Activated naive CD8-positive, alpha-beta T cell treated with anti-CD3 and anti-CD28 coated beads, Interleukin-2, amount 10 ng/mL, durations not matched to agents 7 days and 5 days (primary cell): ENCODE measurements around the gene MYBL2. TPM values are rescaled to one million over a fixed set of nuclear protein-coding genes. Genes with fewer than 3 reads are reported as not detected.

ENCODE experiments used
- ATAC-seq: fragments of 150-1000 bp; cut with Tn5 transposase; one replicate; pipeline ENCODE4 v1.10.0; 2021; ENCODE audit warnings: low read depth, moderate library complexity
- POLR2A ChIA-PET: fragments of 350-600 bp; sonication (Branson Sonifier 250); formaldehyde crosslinking; loops from one replicate; lab custom pipeline; 2021; ENCODE audit warnings: antibody characterized with exemption; lab: Charles Lee
- DNase-seq: peaks from one replicate; pipeline ENCODE4 v3.0.0; 2021
- H3K27ac Mint-ChIP-seq: one replicate; pipeline ENCODE4 v1.8.0; 2022; ENCODE audit warnings: mild to moderate bottlenecking, mixed read lengths
- H3K27me3 Mint-ChIP-seq: one replicate; pipeline ENCODE4 v1.8.0; 2022; ENCODE audit warnings: mild to moderate bottlenecking, moderate library complexity, mixed read lengths
- H3K36me3 Mint-ChIP-seq: one replicate; pipeline ENCODE4 v1.8.0; 2021; ENCODE audit warnings: mild to moderate bottlenecking, mixed read lengths
- H3K4me1 Mint-ChIP-seq: one replicate; pipeline ENCODE4 v1.8.0; 2021; ENCODE audit warnings: mixed read lengths
- H3K4me3 Mint-ChIP-seq: one replicate; pipeline ENCODE4 v1.8.0; 2022; ENCODE audit warnings: mild to moderate bottlenecking, moderate library complexity, mixed read lengths
- H3K9me3 Mint-ChIP-seq: one replicate; pipeline ENCODE4 v1.8.0; 2021; ENCODE audit warnings: mixed read lengths
- total RNA-seq, 2 experiments: library from RNA; stranded (reverse); gene quantifications; one replicate each; pipeline ENCODE4 v1.2.3, GENCODE V29; 2021

Gene MYBL2
- total RNA-seq, 2 experiments from 2014 or later, result 72.6 to 81.1 TPM

GRCh38 chr20:43665466-43666176 is 1.3 kb upstream of the MYBL2 start:
- peak overlapping the region; percentile 24 for H3K27ac Mint-ChIP-seq

DNA sequence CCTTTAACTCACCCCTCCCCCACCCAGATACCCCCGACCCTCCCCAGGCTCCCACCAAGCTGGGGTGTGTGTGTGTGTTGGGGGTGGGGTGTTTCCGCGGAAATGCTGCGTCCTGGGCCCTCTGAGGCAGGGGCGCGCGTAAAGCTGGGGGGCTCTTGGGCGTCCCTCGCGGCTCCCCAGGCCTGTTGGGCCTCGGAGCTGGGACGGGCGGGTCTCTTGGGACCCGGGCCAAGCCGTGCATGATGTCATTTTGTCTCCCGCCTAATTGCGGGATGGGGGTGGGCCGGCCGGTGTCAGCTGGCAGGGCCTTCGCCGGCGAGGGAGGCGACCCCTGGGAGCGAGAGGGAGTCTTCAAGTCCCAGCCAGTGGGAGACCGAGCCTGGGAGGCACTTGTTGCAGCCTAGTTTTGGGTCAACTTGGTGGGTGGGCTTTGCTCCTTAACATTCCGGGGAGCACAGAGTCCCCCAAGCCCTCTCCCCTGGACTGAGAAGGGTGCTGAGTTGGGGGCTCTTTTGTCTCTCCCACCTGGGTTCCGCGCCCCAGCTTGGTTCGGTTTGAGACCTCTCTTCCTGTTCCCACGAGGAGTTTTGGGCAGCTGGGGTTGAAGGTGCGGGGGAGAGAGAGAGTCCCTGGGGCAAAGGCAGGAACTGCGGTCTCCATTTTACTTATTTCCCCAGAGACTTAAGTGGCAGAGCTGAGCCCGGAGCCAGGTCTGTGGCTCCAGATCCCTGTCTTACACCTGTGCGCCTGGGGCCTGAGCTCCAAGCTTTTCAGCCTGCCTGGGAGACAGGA is 623 bp downstream of the MYBL2 start:
- Mint-ChIP-seq H3K27ac (peak overlapping the region; percentile 75), H3K36me3 (peaks cover 5% of the 10 kb centered on the region), H3K4me1 (peaks cover 12% of the 10 kb centered on the region), H3K27me3 (peaks cover 3% of the 10 kb centered on the region), H3K9me3 (no peaks in the 10 kb centered on the region), H3K4me3 (peak overlapping the region; percentile 86)
- peak; percentile 18 for ATAC-seq
- DNase-seq, result peak; percentile 46
- POLR2A ChIA-PET, result interaction anchor here (0.6 to 1.9 kb wide), 6 partner anchors 20 to 555 kb away, joined by 3 to 10 read pairs (median 4); partner anchors contain the start of genes IFT52 and SRSF6

More at GRCh38 chr20:43665466-43666176, 1.3 kb upstream of the MYBL2 start:
- no peaks in the 10 kb centered on the region for H3K36me3 Mint-ChIP-seq
- ATAC-seq, result no peak
- POLR2A ChIA-PET, result interaction anchor here (0.7 to 0.9 kb wide), 3 partner anchors 10 to 21 kb away, joined by 3 read pairs; no protein-coding TSS in a partner anchor
- peak overlapping the region; percentile 49 for H3K4me3 Mint-ChIP-seq
- peaks cover 12% of the 10 kb centered on the region for H3K4me1 Mint-ChIP-seq
- peaks cover 3% of the 10 kb centered on the region for H3K27me3 Mint-ChIP-seq
- H3K9me3 Mint-ChIP-seq, result no peaks in the 10 kb centered on the region
- no peak for DNase-seq

DNA sequence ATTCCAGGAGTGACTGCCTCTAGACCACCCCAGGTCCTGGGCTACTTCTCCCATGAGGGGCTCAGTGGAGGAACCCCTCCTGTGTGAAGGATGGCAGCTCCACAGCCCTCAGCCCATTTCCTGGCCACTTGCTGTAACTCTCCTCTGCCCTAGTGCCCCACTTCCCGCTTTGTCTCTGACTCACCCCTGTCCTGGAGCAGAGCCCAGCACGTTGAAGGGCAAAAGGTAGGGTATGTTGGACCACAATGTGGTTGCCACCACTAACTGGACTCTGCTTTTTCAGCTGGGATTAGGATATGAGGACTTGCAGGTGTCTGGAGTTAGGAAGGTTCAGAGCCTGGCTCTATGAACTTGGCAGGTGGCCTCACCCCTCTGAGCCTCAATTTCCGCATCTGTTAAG is 2.4 kb downstream of the MYBL2 start:
- DNase-seq (no peak), ATAC-seq (no peak)
- Mint-ChIP-seq H3K9me3 (peaks cover 2% of the 10 kb centered on the region), H3K27me3 (peaks cover 3% of the 10 kb centered on the region), H3K4me1 (peaks cover 14% of the 10 kb centered on the region), H3K27ac (no peak overlapping the region), H3K4me3 (peak overlapping the region; percentile 6), H3K36me3 (peaks cover 13% of the 10 kb centered on the region)
- POLR2A ChIA-PET, result no interaction called here

- POLR2A ChIA-PET, result interaction anchor here (0.6 kb wide), 1 partner anchor 9 kb away, joined by 4 read pairs; no protein-coding TSS in a partner anchor
- H3K27ac Mint-ChIP-seq, result no peak overlapping the region
- ATAC-seq (no peak), DNase-seq (no peak)
- H3K9me3 Mint-ChIP-seq, result peaks cover 2% of the 10 kb centered on the region
- H3K4me1 Mint-ChIP-seq, result peaks cover 14% of the 10 kb centered on the region
- no peak overlapping the region for H3K4me3 Mint-ChIP-seq
- H3K27me3 Mint-ChIP-seq, result no peaks in the 10 kb centered on the region
- peaks cover 16% of the 10 kb centered on the region for H3K36me3 Mint-ChIP-seq
Measured at GRCh38 chr20:43670423-43670822, 3.5 kb downstream of the MYBL2 start.

GRCh38 chr20:43676368-43676767 is 9.5 kb downstream of the MYBL2 start:
- POLR2A ChIA-PET, result no interaction called here
- Mint-ChIP-seq H3K36me3 (peaks cover 28% of the 10 kb centered on the region), H3K27me3 (no peaks in the 10 kb centered on the region), H3K4me3 (no peak overlapping the region), H3K27ac (peak overlapping the region; percentile 32), H3K9me3 (peaks cover 2% of the 10 kb centered on the region), H3K4me1 (peaks cover 10% of the 10 kb centered on the region)
- ATAC-seq (no peak), DNase-seq (no peak)

DNA sequence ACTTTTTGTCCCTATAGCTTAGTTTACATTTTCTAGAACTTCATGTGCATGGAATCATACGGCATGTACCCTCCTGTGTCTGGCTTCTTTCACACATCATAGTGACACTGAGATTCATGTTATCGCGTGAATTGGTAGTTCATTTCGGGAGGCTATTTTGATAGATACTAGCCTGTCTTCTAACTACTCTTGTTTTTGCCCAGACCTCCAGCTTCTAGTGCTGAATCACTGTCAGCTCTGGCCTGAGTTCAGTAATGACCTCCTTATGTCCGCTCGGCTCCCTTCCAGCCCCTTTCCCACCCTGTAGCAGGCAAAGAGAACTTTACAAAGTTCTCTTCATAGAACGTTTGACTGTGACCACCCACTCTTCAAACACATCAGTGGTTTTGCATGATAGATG is 14.1 kb downstream of the MYBL2 start:
- ATAC-seq (no peak), DNase-seq (no peak)
- peaks cover 8% of the 10 kb centered on the region for H3K4me1 Mint-ChIP-seq
- H3K27ac Mint-ChIP-seq, result no peak overlapping the region
- no peaks in the 10 kb centered on the region for H3K27me3 Mint-ChIP-seq
- H3K9me3 Mint-ChIP-seq, result no peaks in the 10 kb centered on the region
- POLR2A ChIA-PET, result no interaction called here
- H3K36me3 Mint-ChIP-seq, result peaks cover 12% of the 10 kb centered on the region
- H3K4me3 Mint-ChIP-seq, result no peak overlapping the region

DNA sequence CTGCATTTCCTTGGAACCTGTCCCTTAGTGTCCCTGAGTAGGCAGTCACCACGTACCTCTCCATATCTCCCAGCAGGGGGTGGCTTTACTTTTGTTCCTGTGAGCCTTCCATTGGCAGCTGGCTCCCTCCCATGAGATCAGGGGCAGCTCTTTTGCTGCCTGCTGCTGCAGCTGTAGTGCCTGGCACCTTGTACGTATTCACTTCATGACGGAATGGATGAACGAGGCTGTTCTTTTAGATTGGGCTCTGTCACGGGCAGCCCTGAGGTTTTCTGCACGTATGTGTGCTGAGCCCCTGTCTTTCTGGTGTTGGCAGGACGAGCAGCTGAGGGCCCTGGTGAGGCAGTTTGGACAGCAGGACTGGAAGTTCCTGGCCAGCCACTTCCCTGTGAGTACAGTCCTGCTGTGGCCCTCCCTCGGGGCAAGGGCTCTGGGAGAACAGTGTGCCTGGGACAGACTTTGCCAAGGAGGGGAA is 14.6 kb downstream of the MYBL2 start:
- H3K36me3 Mint-ChIP-seq, result peaks cover 9% of the 10 kb centered on the region
- no peaks in the 10 kb centered on the region for H3K9me3 Mint-ChIP-seq
- H3K27ac Mint-ChIP-seq, result no peak overlapping the region
- no peak overlapping the region for H3K4me3 Mint-ChIP-seq
- H3K27me3 Mint-ChIP-seq, result no peaks in the 10 kb centered on the region
- DNase-seq (no peak), ATAC-seq (no peak)
- POLR2A ChIA-PET, result no interaction called here
- H3K4me1 Mint-ChIP-seq, result peaks cover 4% of the 10 kb centered on the region

- peaks cover 8% of the 10 kb centered on the region for H3K36me3 Mint-ChIP-seq
- no peaks in the 10 kb centered on the region for H3K9me3 Mint-ChIP-seq
- no peak for ATAC-seq
- POLR2A ChIA-PET, result no interaction called here
- H3K27ac Mint-ChIP-seq, result no peak overlapping the region
- H3K27me3 Mint-ChIP-seq, result no peaks in the 10 kb centered on the region
- H3K4me3 Mint-ChIP-seq, result no peak overlapping the region
- peaks cover 4% of the 10 kb centered on the region for H3K4me1 Mint-ChIP-seq
- DNase-seq, result no peak
Measured at GRCh38 chr20:43681991-43682410, 15.1 kb downstream of the MYBL2 start.

- Mint-ChIP-seq H3K4me3 (no peak overlapping the region), H3K36me3 (peaks cover 6% of the 10 kb centered on the region), H3K9me3 (no peaks in the 10 kb centered on the region), H3K27me3 (no peaks in the 10 kb centered on the region), H3K4me1 (peaks cover 4% of the 10 kb centered on the region), H3K27ac (no peak overlapping the region)
- POLR2A ChIA-PET, result no interaction called here
- DNase-seq (no peak), ATAC-seq (no peak)
Measured at GRCh38 chr20:43682446-43682845, 15.5 kb downstream of the MYBL2 start.

DNA sequence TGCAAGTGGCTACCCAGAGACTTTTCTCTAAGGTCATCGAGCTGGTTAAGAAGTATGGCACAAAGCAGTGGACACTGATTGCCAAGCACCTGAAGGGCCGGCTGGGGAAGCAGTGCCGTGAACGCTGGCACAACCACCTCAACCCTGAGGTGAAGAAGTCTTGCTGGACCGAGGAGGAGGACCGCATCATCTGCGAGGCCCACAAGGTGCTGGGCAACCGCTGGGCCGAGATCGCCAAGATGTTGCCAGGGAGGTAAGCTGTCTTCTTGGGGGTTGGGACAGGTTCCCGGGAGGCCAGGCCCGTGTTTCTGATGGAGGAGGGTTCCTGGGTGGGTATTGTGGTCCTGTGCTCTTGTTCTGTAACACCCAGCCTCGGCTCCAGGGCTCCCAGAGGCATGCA is 19.9 kb downstream of the MYBL2 start:
- DNase-seq, result no peak
- no peaks in the 10 kb centered on the region for H3K27me3 Mint-ChIP-seq
- no peak overlapping the region for H3K27ac Mint-ChIP-seq
- H3K9me3 Mint-ChIP-seq, result no peaks in the 10 kb centered on the region
- POLR2A ChIA-PET, result no interaction called here
- no peak for ATAC-seq
- H3K4me3 Mint-ChIP-seq, result no peak overlapping the region
- H3K36me3 Mint-ChIP-seq, result peaks cover 10% of the 10 kb centered on the region
- H3K4me1 Mint-ChIP-seq, result peaks cover 2% of the 10 kb centered on the region

DNA sequence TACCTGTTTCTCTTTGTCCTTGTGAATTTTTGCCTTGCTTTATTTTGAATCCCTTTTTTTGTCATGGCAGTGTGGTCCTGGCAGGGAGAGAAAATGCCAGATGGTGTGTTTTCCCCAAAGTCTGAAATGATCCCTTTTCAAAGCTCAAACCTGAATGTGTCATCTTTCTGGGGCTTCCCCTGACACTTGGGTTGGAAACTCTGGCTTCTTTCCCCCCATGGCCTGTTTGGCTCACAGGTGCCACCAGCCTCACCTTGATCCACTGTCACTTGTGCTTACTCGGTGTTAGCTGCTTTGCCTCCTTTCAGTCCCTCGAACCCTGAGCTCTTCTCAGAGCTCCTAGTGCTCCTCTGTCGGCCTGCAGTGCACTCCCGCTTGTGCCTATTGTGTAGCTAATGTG is 22.3 kb downstream of the MYBL2 start:
- POLR2A ChIA-PET, result no interaction called here
- no peak for ATAC-seq
- no peaks in the 10 kb centered on the region for H3K27me3 Mint-ChIP-seq
- H3K4me3 Mint-ChIP-seq, result no peak overlapping the region
- H3K27ac Mint-ChIP-seq, result no peak overlapping the region
- no peaks in the 10 kb centered on the region for H3K9me3 Mint-ChIP-seq
- no peak for DNase-seq
- peaks cover 8% of the 10 kb centered on the region for H3K36me3 Mint-ChIP-seq
- H3K4me1 Mint-ChIP-seq, result peaks cover 2% of the 10 kb centered on the region

GRCh38 chr20:43690943-43691598 is 24.2 kb downstream of the MYBL2 start:
- Mint-ChIP-seq H3K4me1 (peaks cover 2% of the 10 kb centered on the region), H3K27me3 (no peaks in the 10 kb centered on the region), H3K36me3 (peaks cover 14% of the 10 kb centered on the region), H3K9me3 (no peaks in the 10 kb centered on the region), H3K27ac (no peak overlapping the region), H3K4me3 (no peak overlapping the region)
- DNase-seq (no peak), ATAC-seq (no peak)
- POLR2A ChIA-PET, result interaction anchor here (1.6 kb wide), 1 partner anchor 233 kb away, joined by 5 read pairs; the partner anchor contains the start of gene SRSF6

GRCh38 chr20:43691928-43692524 is 25.1 kb downstream of the MYBL2 start:
- peak; percentile 76 for ATAC-seq
- POLR2A ChIA-PET, result interaction anchor here (0.5 to 1.6 kb wide), 2 partner anchors 234 to 280 kb away, joined by 4 to 5 read pairs; partner anchors contain the start of gene SRSF6
- peak; percentile 72 for DNase-seq
- H3K27ac Mint-ChIP-seq, result no peak overlapping the region
- H3K4me3 Mint-ChIP-seq, result no peak overlapping the region
- peaks cover 18% of the 10 kb centered on the region for H3K36me3 Mint-ChIP-seq
- H3K27me3 Mint-ChIP-seq, result no peaks in the 10 kb centered on the region
- H3K4me1 Mint-ChIP-seq, result peaks cover 2% of the 10 kb centered on the region
- no peaks in the 10 kb centered on the region for H3K9me3 Mint-ChIP-seq
